Effector CD4-positive, alpha-beta T cell (primary cell): Measurements from ENCODE around the gene UGT1A1.

Experiments used
- DNase-seq: peaks from one replicate; pipeline ENCODE4 v3.0.0-alpha.2; 2020

The UGT1A1 gene

GRCh38 chr2:233758849-233759248, 1.2 kb upstream of the UGT1A1 start:
- DNase-seq = no peak

GRCh38 chr2:233761040-233761769, 1.1 kb downstream of the UGT1A1 start:
- no peak for DNase-seq

GRCh38 chr2:233764264-233764663, 4.2 kb downstream of the UGT1A1 start:
- no peak for DNase-seq

- no peak for DNase-seq
Observed at GRCh38 chr2:233764761-233765160, 4.7 kb downstream of the UGT1A1 start.

GRCh38 chr2:233766416-233766815, 6.3 kb downstream of the UGT1A1 start:
- DNase-seq = no peak

- DNase-seq = no peak
Observed at GRCh38 chr2:233768076-233768475, 8.0 kb downstream of the UGT1A1 start.

GRCh38 chr2:233769260-233769659, 9.2 kb downstream of the UGT1A1 start:
- DNase-seq = no peak

- no peak for DNase-seq
Observed at GRCh38 chr2:233772153-233772552, 12.1 kb downstream of the UGT1A1 start.

- no peak for DNase-seq
Observed at GRCh38 chr2:233772583-233772982, 12.5 kb downstream of the UGT1A1 start.

- no peak for DNase-seq
Observed at GRCh38 chr2:233773854-233774253, 13.8 kb downstream of the UGT1A1 start.

- DNase-seq = no peak
Observed at GRCh38 chr2:233775414-233775813, 15.3 kb downstream of the UGT1A1 start.

GRCh38 chr2:233778030-233778429, 18.0 kb downstream of the UGT1A1 start, which contains the start of gene MROH2A:
TSS of gene MROH2A (plus strand) at chr2:233778330. CDS start at chr2:233779359, 1,029 bp downstream.
- no peak for DNase-seq

- no peak for DNase-seq
Observed at GRCh38 chr2:233779722-233780121, 19.7 kb downstream of the UGT1A1 start.

GRCh38 chr2:233780771-233781170, 20.7 kb downstream of the UGT1A1 start:
- DNase-seq = no peak

- DNase-seq = no peak
Observed at GRCh38 chr2:233789554-233789953, 29.5 kb downstream of the UGT1A1 start.

GRCh38 chr2:233791151-233791882, 31.2 kb downstream of the UGT1A1 start:
- no peak for DNase-seq

GRCh38 chr2:233791883-233792329, 31.8 kb downstream of the UGT1A1 start:
- DNase-seq = no peak

- no peak for DNase-seq
Observed at GRCh38 chr2:233792720-233793119, 32.6 kb downstream of the UGT1A1 start.

GRCh38 chr2:233793465-233794127, 33.5 kb downstream of the UGT1A1 start:
- no peak for DNase-seq

- DNase-seq = no peak
Observed at GRCh38 chr2:233794128-233794658, 34.1 kb downstream of the UGT1A1 start.

- no peak for DNase-seq
Observed at GRCh38 chr2:233795735-233796171, 35.7 kb downstream of the UGT1A1 start.

GRCh38 chr2:233796254-233796653, 36.2 kb downstream of the UGT1A1 start:
- DNase-seq = no peak
